Activated gamma-delta T cell treated with anti-CD3 and anti-CD28 coated beads, Interleukin-2, amount 50 U/mL, for 16 hours (primary cell): ENCODE results near the gene STPG2.

ENCODE experiments used
- DNase-seq: peaks from one replicate; pipeline ENCODE4 v3.0.0-alpha.2; 2020; ENCODE audit warnings: low read depth

The STPG2 gene

GRCh38 chr4:98093662-98094061 is 49.6 kb downstream of the STPG2 start:
- DNase-seq: no peak

- no peak for DNase-seq
These were observed 50.3 kb downstream of the STPG2 start for GRCh38 chr4:98092833-98093439.

GRCh38 chr4:98081936-98082335 is 61.3 kb downstream of the STPG2 start:
- no peak for DNase-seq

GRCh38 chr4:98068495-98068894 is 74.8 kb downstream of the STPG2 start:
- DNase-seq: no peak

GRCh38 chr4:98055800-98056501 is 87.3 kb downstream of the STPG2 start:
- DNase-seq: no peak

- no peak for DNase-seq
These were observed 96.6 kb downstream of the STPG2 start for GRCh38 chr4:98046665-98047064.

GRCh38 chr4:98030059-98030458 is 113.2 kb downstream of the STPG2 start:
- DNase-seq: no peak

GRCh38 chr4:98027827-98028226 is 115.4 kb downstream of the STPG2 start:
- no peak for DNase-seq

GRCh38 chr4:98026362-98026761 is 116.9 kb downstream of the STPG2 start:
- DNase-seq: no peak

GRCh38 chr4:98006814-98007412 is 136.4 kb downstream of the STPG2 start:
- DNase-seq: no peak

- no peak for DNase-seq
These were observed 137.2 kb downstream of the STPG2 start for GRCh38 chr4:98006060-98006459.

- DNase-seq: no peak
These were observed 142.3 kb downstream of the STPG2 start for GRCh38 chr4:98000940-98001339.

- DNase-seq: no peak
These were observed 145.1 kb downstream of the STPG2 start for GRCh38 chr4:97998203-97998602.

GRCh38 chr4:97994765-97995465 is 148.4 kb downstream of the STPG2 start:
- DNase-seq: no peak

- no peak for DNase-seq
These were observed 152.9 kb downstream of the STPG2 start for GRCh38 chr4:97990409-97990808.

- no peak for DNase-seq
These were observed 156.1 kb downstream of the STPG2 start for GRCh38 chr4:97987019-97987648.

- DNase-seq: no peak
These were observed 158.6 kb downstream of the STPG2 start for GRCh38 chr4:97984545-97985131.

GRCh38 chr4:97978791-97979488 is 164.3 kb downstream of the STPG2 start:
- no peak for DNase-seq

- DNase-seq: no peak
These were observed 189.9 kb downstream of the STPG2 start for GRCh38 chr4:97953171-97953941.

- no peak for DNase-seq
These were observed 190.5 kb downstream of the STPG2 start for GRCh38 chr4:97952763-97953162.

- DNase-seq: no peak
These were observed 192.4 kb downstream of the STPG2 start for GRCh38 chr4:97950836-97951235.
